Measurements from ENCODE around the gene TEKT3. TPM values are rescaled to one million over a fixed set of nuclear protein-coding genes. Genes with fewer than 3 reads are reported as not detected.

The TEKT3 gene
- total and polyA plus RNA-seq, 8 donors = 0.41 to 3.6 (median 2.9) TPM

DNA sequence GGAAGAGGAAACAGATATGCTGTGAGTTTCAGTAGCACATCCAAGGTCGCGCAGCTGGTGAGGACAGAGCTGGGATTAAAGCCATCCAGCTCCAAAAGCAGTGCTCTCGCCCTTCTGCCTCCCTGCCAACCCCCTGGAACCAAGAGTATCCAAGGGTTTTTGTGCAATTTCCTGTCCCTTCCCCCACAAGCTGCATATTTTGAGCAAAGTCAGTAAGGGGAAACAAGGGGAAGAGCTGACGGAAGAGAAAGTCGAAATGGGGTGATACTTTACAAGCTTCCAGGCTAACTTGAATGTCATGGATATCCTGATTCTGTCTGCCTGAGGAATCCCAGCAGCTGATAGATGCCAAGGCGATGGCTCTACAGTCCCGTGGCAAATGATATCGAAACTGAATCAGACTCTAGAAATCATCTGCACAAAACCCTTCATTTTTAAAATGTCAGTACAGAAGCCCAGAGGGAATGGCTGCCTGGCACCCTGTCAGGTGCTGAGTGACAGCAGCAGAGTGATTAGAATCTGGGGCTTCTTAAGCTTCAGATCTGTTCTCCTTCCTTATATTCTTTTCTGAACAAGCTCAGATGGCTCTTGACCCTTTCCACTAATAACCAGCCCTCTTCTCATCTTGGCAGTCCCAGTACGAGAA lies 42.9 kb upstream of the TEKT3 start:
- Histone ChIP-seq H3K36me3 (no peaks in the 10 kb centered on the region), H3K27ac (peak overlapping the region; percentile 4 to 63), H3K4me3 (no peak overlapping the region), H3K27me3 (no peaks in the 10 kb centered on the region), H3K9me3 (no peaks in the 10 kb centered on the region), H3K4me1 (no peaks in the 10 kb centered on the region)
- DNase-seq (peak in 2 of 4 donors; percentile 62 to 83), ATAC-seq (peak; percentile 48)
- TF ChIP-seq, protein P1, sequence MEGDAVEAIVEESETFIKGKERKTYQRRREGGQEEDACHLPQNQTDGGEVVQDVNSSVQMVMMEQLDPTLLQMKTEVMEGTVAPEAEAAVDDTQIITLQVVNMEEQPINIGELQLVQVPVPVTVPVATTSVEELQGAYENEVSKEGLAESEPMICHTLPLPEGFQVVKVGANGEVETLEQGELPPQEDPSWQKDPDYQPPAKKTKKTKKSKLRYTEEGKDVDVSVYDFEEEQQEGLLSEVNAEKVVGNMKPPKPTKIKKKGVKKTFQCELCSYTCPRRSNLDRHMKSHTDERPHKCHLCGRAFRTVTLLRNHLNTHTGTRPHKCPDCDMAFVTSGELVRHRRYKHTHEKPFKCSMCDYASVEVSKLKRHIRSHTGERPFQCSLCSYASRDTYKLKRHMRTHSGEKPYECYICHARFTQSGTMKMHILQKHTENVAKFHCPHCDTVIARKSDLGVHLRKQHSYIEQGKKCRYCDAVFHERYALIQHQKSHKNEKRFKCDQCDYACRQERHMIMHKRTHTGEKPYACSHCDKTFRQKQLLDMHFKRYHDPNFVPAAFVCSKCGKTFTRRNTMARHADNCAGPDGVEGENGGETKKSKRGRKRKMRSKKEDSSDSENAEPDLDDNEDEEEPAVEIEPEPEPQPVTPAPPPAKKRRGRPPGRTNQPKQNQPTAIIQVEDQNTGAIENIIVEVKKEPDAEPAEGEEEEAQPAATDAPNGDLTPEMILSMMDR (IDR thresholded peaks at IDR 0.05) = no peak
- intact Hi-C loops (cut with DNase I) = no loop called here

DNA sequence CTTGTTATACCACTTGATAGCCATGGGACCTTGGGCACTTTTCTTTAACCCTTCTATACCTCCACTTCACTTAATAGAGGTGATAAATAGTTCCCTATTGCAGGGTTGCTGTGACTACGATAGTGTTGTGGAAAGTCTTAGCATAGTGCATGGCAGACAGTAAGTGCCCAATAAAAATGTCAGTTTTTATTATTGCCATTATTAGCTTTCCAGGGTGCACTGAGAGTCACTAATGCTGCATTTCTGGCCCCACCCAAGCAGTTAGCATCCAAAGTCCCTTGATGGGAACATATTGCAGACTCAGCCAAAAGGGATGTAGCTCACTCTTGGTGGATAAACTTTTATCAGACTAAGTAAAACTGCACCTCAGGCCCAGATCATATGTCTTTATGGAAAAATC lies 41.5 kb upstream of the TEKT3 start:
- H3K27ac ChIP-seq = no peak overlapping the region
- no peak for DNase-seq

DNA sequence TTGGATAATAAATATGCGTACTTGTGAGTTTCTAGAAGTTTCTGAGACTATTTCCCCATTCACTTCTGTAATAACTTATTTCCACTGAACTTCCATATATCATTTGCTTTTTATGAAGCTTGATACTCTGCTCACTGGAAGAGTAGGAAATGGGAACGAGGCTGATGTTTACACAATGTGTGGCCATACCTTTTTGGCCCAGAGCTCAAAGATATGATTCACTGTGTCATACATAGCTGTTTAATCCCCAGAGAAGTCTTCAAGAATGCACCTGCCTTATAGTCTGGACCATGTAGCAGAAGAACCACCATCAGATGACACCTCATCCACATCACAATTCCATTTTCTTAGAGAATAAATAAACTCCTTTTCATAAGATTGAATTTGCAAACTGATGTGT lies 40.3 kb upstream of the TEKT3 start:
- Histone ChIP-seq H3K9me3 (no peaks in the 10 kb centered on the region), H3K4me3 (no peak overlapping the region), H3K27ac (no peak overlapping the region), H3K27me3 (no peaks in the 10 kb centered on the region), H3K36me3 (no peaks in the 10 kb centered on the region), H3K4me1 (peaks cover 0 to 5% of the 10 kb centered on the region in 2 donors)
- intact Hi-C loops (cut with DNase I) = no loop called here
- DNase-seq (no peak), ATAC-seq (no peak)
- TF ChIP-seq, protein P1 (IDR thresholded peaks at IDR 0.05) = no peak

More for the DNA sequence above, 41.5 kb upstream of the TEKT3 start:
- H3K36me3 ChIP-seq = no peaks in the 10 kb centered on the region
- TF ChIP-seq, protein P1 (IDR thresholded peaks at IDR 0.05) = no peak
- no peaks in the 10 kb centered on the region for H3K4me1 ChIP-seq
- no peak overlapping the region for H3K4me3 ChIP-seq
- no peak for ATAC-seq
- intact Hi-C loops (cut with DNase I) = no loop called here
- H3K9me3 ChIP-seq = no peaks in the 10 kb centered on the region
- no peaks in the 10 kb centered on the region for H3K27me3 ChIP-seq

DNA sequence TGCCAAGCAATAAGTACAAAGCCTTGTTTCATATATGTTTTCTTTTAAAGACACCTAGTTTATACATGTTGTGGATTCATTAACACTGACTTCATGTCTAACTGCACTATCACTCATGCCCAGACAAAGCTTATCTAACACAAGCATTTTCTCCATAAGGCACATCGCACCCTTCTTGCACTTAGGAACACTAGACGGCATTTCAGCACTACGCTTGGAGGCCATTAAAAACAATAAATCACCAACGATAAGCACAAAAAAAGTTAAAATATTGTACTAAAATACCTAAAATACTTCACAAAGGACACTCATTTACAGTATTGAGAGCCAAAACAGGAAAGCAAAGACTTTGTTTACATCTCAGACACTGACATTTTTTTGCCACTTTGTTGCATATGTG lies 39.0 kb upstream of the TEKT3 start:
- intact Hi-C loops (cut with DNase I) = no loop called here
- no peak for DNase-seq

DNA sequence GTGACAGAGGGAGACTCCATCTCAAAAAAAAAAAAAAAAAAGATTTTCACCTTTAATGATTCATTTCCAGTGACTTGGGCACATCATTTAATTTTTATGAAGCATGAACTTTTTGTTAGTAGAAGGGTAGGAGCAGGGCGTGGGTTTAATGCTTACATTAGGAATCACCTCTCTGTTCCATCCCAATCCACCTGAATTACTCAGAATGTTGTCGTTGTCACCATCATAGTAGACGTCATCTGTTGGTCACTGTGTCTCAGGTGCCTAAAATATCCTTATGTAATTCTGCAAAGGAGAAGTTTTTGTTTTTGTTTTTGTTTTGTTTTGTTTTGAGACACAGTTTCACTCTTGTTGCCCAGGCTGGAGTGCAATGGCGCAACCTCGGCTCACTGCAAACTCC lies 38.3 kb upstream of the TEKT3 start:
- no peak overlapping the region for H3K4me3 ChIP-seq
- no peaks in the 10 kb centered on the region for H3K36me3 ChIP-seq
- no peaks in the 10 kb centered on the region for H3K9me3 ChIP-seq
- intact Hi-C loops (cut with DNase I) = no loop called here
- H3K27me3 ChIP-seq = no peaks in the 10 kb centered on the region
- ATAC-seq (no peak), DNase-seq (no peak)
- peaks cover 0 to 5% of the 10 kb centered on the region in 2 donors for H3K4me1 ChIP-seq
- no peak overlapping the region for H3K27ac ChIP-seq
- TF ChIP-seq, protein P1 (IDR thresholded peaks at IDR 0.05) = no peak

More for the DNA sequence above, 39.0 kb upstream of the TEKT3 start:
- H3K9me3 ChIP-seq = no peaks in the 10 kb centered on the region
- no peak overlapping the region for H3K4me3 ChIP-seq
- TF ChIP-seq, protein P1 (IDR thresholded peaks at IDR 0.05) = no peak
- peaks cover 0 to 5% of the 10 kb centered on the region in 2 donors for H3K4me1 ChIP-seq
- H3K27ac ChIP-seq = no peak overlapping the region
- H3K36me3 ChIP-seq = no peaks in the 10 kb centered on the region
- H3K27me3 ChIP-seq = no peaks in the 10 kb centered on the region
- no peak for ATAC-seq

Measured in left lung (tissue), 10 donors.